Omental fat pad (tissue), 4 donors: Measurements from ENCODE around the gene IL1RAPL1. TPM values are rescaled to one million over a fixed set of nuclear protein-coding genes. Genes with fewer than 3 reads are reported as not detected.

Experiments
- ATAC-seq: fragments of 150-250 bp; one replicate; pipeline ENCODE4 v1.9.1; 2016; ENCODE audit warnings: mild to moderate bottlenecking, moderate library complexity; ENCODE audit not compliant: low FRiP score
- DNase-seq: peaks from one replicate; pipeline ENCODE4 v3.0.0-alpha.2; 2019; ENCODE audit warnings: low spot score
- CTCF ChIP-seq, 3 donors: fragments of 450-650 bp; IDR thresholded peaks; one replicate each; pipeline ENCODE4 v1.5.1; 2016 to 2017; ENCODE audit warnings: antibody characterized with exemption in 3 of 3, mild to moderate bottlenecking in 3 of 3, moderate library complexity in 2 of 3
- total RNA-seq, 4 donors: library from RNA; depleted of rRNA; stranded (reverse); fragments of >200 nt; gene quantifications; one replicate each; pipeline ENCODE4 v1.1.0, GENCODE V29; 2016

The IL1RAPL1 gene
- under 1 TPM; 0.13 to 0.93 (median 0.42) TPM for total RNA-seq

DNA sequence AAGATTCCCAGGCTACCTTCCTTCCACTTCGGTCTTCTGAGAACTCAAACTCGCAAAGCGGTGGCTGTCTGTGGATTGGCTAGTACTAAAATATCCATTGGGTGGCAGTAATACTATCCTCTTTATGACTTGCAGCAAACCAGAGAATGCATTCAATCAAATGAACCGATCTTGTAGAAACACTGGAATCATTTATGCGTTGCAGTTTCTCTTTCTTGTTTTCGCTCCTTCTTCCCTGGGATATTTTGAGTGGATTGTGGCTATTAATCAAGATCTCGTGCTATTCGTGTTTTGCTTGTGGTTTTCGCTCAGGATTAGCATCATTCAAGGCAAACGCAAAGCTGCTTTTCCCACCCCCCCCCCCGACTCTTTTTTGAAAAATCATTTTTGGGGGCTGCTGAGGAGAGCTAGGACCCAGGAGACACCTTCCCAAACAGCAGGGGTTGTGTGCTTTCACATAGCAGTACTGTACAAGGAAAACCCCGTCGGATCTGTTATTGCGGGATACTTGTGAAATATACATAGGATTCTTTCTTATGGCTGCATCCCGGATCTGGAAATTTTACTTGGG, at the start of gene IL1RAPL1:
Gene IL1RAPL1, plus strand, starts transcription at position 466 of the 571 bp plus-strand sequence.
- ATAC-seq (peak; percentile 77), DNase-seq (no peak)
- TF ChIP-seq CTCF (IDR thresholded peaks at IDR 0.05): no peak

GRCh38 chrX:28542791-28543190, 44.5 kb upstream of the IL1RAPL1 start:
- ATAC-seq (no peak), DNase-seq (no peak)
- TF ChIP-seq CTCF (IDR thresholded peaks at IDR 0.05): no peak

DNA sequence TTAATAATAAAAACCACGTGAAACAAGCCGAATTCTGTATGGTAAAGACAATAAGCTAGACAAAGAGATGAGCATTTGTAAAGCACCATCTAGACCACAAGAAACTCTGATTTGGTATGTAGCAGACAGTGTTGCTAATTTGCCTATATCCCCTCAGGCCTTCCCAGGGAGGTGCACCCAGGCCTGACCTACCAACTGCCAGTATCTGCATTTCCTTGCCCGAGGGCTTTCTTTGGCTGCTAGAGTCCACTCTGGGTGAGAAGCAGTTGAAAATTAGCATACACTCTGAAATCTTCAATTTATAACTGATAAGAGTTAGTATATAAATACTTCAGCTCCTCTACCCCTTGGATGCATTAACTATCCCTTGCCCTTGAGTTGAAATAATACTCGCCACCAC, 37.4 kb upstream of the IL1RAPL1 start:
- DNase-seq (no peak), ATAC-seq (no peak)
- no peak for TF ChIP-seq CTCF (IDR thresholded peaks at IDR 0.05)

GRCh38 chrX:28550331-28550872, 36.8 kb upstream of the IL1RAPL1 start:
- ATAC-seq: no peak
- no peak for DNase-seq
- no peak for TF ChIP-seq CTCF (IDR thresholded peaks at IDR 0.05)

DNA sequence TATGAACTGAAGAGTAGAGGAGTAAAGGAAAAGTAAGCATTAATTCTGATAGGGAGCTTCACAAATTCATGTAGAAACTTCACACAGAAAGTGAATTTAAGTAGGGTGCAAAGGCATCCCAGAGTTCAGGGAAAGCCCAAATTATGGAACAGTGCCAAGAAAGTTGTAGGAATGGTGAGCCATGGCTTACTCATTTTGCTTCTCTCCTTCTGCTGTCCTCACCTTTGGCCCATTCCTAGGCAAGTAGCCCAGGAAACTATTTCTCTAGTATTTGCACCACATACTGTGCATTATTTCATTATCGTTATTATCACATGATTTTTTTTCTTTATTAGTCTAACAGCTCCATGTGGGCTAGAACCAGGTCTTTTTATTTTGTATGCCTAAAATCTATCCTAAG, 34.9 kb upstream of the IL1RAPL1 start:
- TF ChIP-seq CTCF (IDR thresholded peaks at IDR 0.05): no peak
- DNase-seq (no peak), ATAC-seq (no peak)

GRCh38 chrX:28552882-28553829, 34.1 kb upstream of the IL1RAPL1 start:
- DNase-seq: no peak
- no peak for TF ChIP-seq CTCF (IDR thresholded peaks at IDR 0.05)
- no peak for ATAC-seq
